B cell (primary cell): ENCODE measurements around the gene HIRA. TPM values are rescaled to one million over a fixed set of nuclear protein-coding genes. Genes with fewer than 3 reads are reported as not detected.

Experiments used
- ATAC-seq: fragments of 200-7000 bp; cut with Tn5 transposase; one replicate; pipeline ENCODE4 v1.10.0; 2021; ENCODE audit warnings: low read depth, mild to moderate bottlenecking, moderate number of reproducible peaks, moderate library complexity
- CTCF ChIA-PET: fragments of 350-600 bp; sonication (Branson Sonifier 250); formaldehyde crosslinking; loops from one replicate; lab custom pipeline; 2021; ENCODE audit warnings: antibody characterized with exemption, inconsistent platforms; lab: Charles Lee
- POLR2A ChIA-PET: fragments of 350-600 bp; sonication (Branson Sonifier 250); formaldehyde crosslinking; loops from one replicate; lab custom pipeline; 2021; ENCODE audit warnings: antibody characterized with exemption; lab: Charles Lee
- DNase-seq: peaks from one replicate; pipeline ENCODE4 v3.0.0; 2013
- H2AFZ ChIP-seq: 2 replicates; pipeline ENCODE4 v1.6.1; 2012; ENCODE audit warnings: mild to moderate bottlenecking, low read depth, low read length; ENCODE audit not compliant: insufficient read depth, poor library complexity, severe bottlenecking
- H3K27ac ChIP-seq, 2 donors: 1 replicate in 1 of 2; 2 replicates in 1 of 2; pipeline ENCODE4 v1.5.1; 2012 to 2013; ENCODE audit warnings: low read length in 2 of 2, mild to moderate bottlenecking in 2 of 2, moderate library complexity in 1 of 2
- H3K27me3 ChIP-seq, 4 experiments: fragments of 200-600 bp in 1 of 4; sonication (generic) in 1 of 4; replicated peaks in 1 of 4; 1 replicate in 2 of 4; 2 replicates in 2 of 4; pipeline versions ENCODE4 v1.6.1 to v1.7.0; 2013 to 2016; ENCODE audit warnings: low read length in 3 of 4, mild to moderate bottlenecking in 2 of 4, mixed read lengths in 1 of 4, moderate library complexity in 1 of 4; ENCODE audit not compliant: insufficient read depth in 4 of 4, control insufficient read depth in 3 of 4; ENCODE audit errors: control extremely low read depth in 1 of 4
- H3K36me3 ChIP-seq, 2 experiments: replicated peaks in 1 of 2; 1 replicate in 1 of 2; 2 replicates in 1 of 2; pipeline versions ENCODE4 v1.6.1 to v1.7.1; 2013; ENCODE audit warnings: low read length in 1 of 2; ENCODE audit not compliant: insufficient read depth in 2 of 2, control insufficient read depth in 1 of 2; ENCODE audit errors: control extremely low read depth in 1 of 2, extremely low read depth in 1 of 2
- H3K4me1 ChIP-seq, 2 donors: fragments of 200-600 bp in 1 of 2; sonication (generic) in 1 of 2; 1 replicate in 1 of 2; 2 replicates in 1 of 2; pipeline versions ENCODE4 v1.5.1 to v1.6.1; 2013 to 2017; ENCODE audit warnings: low read length in 2 of 2; ENCODE audit not compliant: control insufficient read depth in 2 of 2, insufficient read depth in 2 of 2
- H3K4me2 ChIP-seq: replicated peaks from 2 replicates; pipeline ENCODE3; 2012; ENCODE audit warnings: mild to moderate bottlenecking, low read depth, low read length; ENCODE audit not compliant: poor library complexity, severe bottlenecking
- H3K4me3 ChIP-seq, 5 experiments: fragments of 200-600 bp in 1 of 5; sonication (generic) in 1 of 5; 1 replicate in 3 of 5; 2 replicates in 2 of 5; pipeline versions ENCODE4 v1.5.1 to v1.7.0; 2011 to 2016; ENCODE audit warnings: low read length in 4 of 5, mild to moderate bottlenecking in 4 of 5, low read depth in 2 of 5, control low read depth in 1 of 5, moderate library complexity in 1 of 5; ENCODE audit not compliant: insufficient read depth in 1 of 5; ENCODE audit errors: control extremely low read depth in 1 of 5, extremely low read depth in 1 of 5
- H3K79me2 ChIP-seq: fragments of 200-600 bp; sonication (generic); one replicate; pipeline ENCODE4 v1.6.0; 2016; ENCODE audit warnings: low read length; ENCODE audit not compliant: control insufficient read depth, insufficient read depth
- H3K9ac ChIP-seq: fragments of 200-600 bp; sonication (generic); 2 replicates; pipeline ENCODE4 v1.6.1; 2017; ENCODE audit warnings: mild to moderate bottlenecking, low read length, moderate library complexity
- H3K9me3 ChIP-seq, 3 donors: one replicate each; pipeline versions ENCODE4 v1.6.1 to v1.7.1; 2013; ENCODE audit warnings: low read length in 2 of 3; ENCODE audit not compliant: control insufficient read depth in 2 of 3, insufficient read depth in 1 of 3; ENCODE audit errors: control extremely low read depth in 1 of 3
- H4K20me1 ChIP-seq: 2 replicates; pipeline ENCODE4 v1.6.0; 2012; ENCODE audit warnings: mild to moderate bottlenecking, low read length; ENCODE audit not compliant: insufficient read depth, control insufficient read depth, poor library complexity, severe bottlenecking
- H3K27ac Mint-ChIP-seq: one replicate; pipeline ENCODE4 v1.8.0; 2021; ENCODE audit warnings: mixed read lengths
- H3K27me3 Mint-ChIP-seq: one replicate; pipeline ENCODE4 v1.8.0; 2021; ENCODE audit warnings: mixed read lengths
- H3K4me1 Mint-ChIP-seq: one replicate; pipeline ENCODE4 v1.8.0; 2021; ENCODE audit warnings: mixed read lengths
- H3K4me3 Mint-ChIP-seq: one replicate; pipeline ENCODE4 v1.8.0; 2021; ENCODE audit warnings: mixed read lengths
- H3K9me3 Mint-ChIP-seq: one replicate; pipeline ENCODE4 v1.8.0; 2022; ENCODE audit warnings: mixed read lengths; ENCODE audit not compliant: insufficient read depth
- CTCF ChIP-seq: fragments of 200-600 bp; IDR thresholded peaks from one replicate; pipeline ENCODE4 v1.8.0; 2022; ENCODE audit warnings: antibody characterized with exemption, mild to moderate bottlenecking
- EZH2 ChIP-seq: IDR thresholded peaks from 2 replicates; pipeline ENCODE4 v1.6.1; 2012; ENCODE audit warnings: borderline replicate concordance, low read depth, mild to moderate bottlenecking, moderate library complexity, low read length; ENCODE audit not compliant: insufficient read depth, poor library complexity, severe bottlenecking
- intact Hi-C: fragments of 100-400 bp; cut with micrococcal nuclease; formaldehyde crosslinking; loops from one replicate; pipeline ENCODE4 v1.10.0; 2022
- polyA plus RNA-seq: library from polyadenylated mRNA; depleted of rRNA; stranded (reverse); fragments of >200 nt; gene quantifications from 2 replicates; pipeline ENCODE4 v1.2.3, GENCODE V29; 2012
- total RNA-seq, 2 donors: library from RNA; stranded (reverse); fragments of 120-200 nt in 1 of 2; gene quantifications; 1 replicate in 1 of 2; 2 replicates in 1 of 2; pipeline versions ENCODE4 v1.2.3 to v1.2.4, GENCODE V29; 2013 to 2022

HIRA gene
- total and polyA plus RNA-seq, 2 donors (not counting 1 experiment from before 2014, with no cell fraction given) = 28.3 to 34.5 TPM

DNA sequence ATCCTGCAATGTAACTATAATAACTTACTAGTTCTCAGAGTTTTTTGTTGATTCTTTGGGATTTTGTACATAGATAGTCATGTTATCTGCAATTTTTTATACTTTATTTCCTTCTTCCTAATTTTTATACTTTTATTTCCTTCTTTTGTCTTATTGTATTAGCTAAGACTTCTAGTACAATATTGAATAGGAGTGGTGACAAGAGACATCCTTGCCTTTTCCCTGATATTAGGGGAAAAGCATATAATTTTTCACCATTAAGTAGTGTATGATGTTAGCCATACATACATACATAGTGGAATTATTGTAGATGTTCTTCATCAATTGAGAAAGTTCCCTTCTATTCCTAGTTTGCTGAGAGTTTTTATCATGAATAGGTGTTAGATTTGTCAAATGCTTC, 112.3 kb downstream of the HIRA start:
- H3K27me3 Mint-ChIP-seq = no peaks in the 10 kb centered on the region
- H3K9me3 ChIP-seq = peaks cover 9 to 41% (median 33%) of the 10 kb centered on the region in 3 donors
- H3K36me3 ChIP-seq = no peaks in the 10 kb centered on the region
- no peak overlapping the region for H3K4me2 ChIP-seq
- H3K4me1 ChIP-seq = no peaks in the 10 kb centered on the region
- H3K27ac Mint-ChIP-seq = no peak overlapping the region
- no peak for TF ChIP-seq EZH2
- TF ChIP-seq CTCF = no peak
- no peaks in the 10 kb centered on the region for H3K4me1 Mint-ChIP-seq
- ChIA-PET POLR2A (no interaction called here), CTCF (no interaction called here)
- intact Hi-C loops = no loop called here
- H3K4me3 ChIP-seq = no peak overlapping the region
- no peak overlapping the region for H3K9ac ChIP-seq
- no peak overlapping the region for H3K4me3 Mint-ChIP-seq
- DNase-seq (no peak), ATAC-seq (no peak)
- H3K79me2 ChIP-seq = no peaks in the 10 kb centered on the region
- no peak overlapping the region for H3K27ac ChIP-seq
- H2AFZ ChIP-seq = no peak overlapping the region
- H3K27me3 ChIP-seq = no peaks in the 10 kb centered on the region
- no peaks in the 10 kb centered on the region for H4K20me1 ChIP-seq
- H3K9me3 Mint-ChIP-seq = peaks cover 3% of the 10 kb centered on the region

DNA sequence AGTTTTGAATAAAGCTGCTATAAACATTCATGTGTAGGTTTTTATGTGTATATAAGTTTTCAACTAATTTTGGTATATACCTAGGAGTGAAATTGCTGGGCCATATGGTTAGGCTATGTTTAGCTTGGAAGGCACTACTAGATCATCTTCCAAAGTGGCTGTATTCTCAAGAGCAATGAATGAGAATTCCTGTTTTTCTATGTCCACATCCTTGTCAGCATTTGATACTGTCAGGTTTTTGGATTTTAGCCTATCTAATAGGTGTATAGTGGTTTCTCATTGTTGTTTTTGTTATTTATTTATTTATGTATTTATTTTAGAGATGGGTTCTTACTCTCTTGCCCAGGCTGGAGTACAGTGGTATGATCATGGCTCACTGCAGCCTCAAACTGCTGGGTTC, 113.7 kb downstream of the HIRA start:
- Histone ChIP-seq H4K20me1 (no peaks in the 10 kb centered on the region), H3K9me3 (peaks cover 8 to 36% (median 35%) of the 10 kb centered on the region in 3 donors), H3K4me3 (no peak overlapping the region), H2AFZ (no peak overlapping the region), H3K27me3 (no peaks in the 10 kb centered on the region), H3K9ac (no peak overlapping the region), H3K4me2 (no peak overlapping the region), H3K79me2 (no peaks in the 10 kb centered on the region), H3K36me3 (no peaks in the 10 kb centered on the region), H3K27ac (no peak overlapping the region), H3K4me1 (no peaks in the 10 kb centered on the region)
- Mint-ChIP-seq H3K4me3 (no peak overlapping the region), H3K9me3 (peaks cover 3% of the 10 kb centered on the region), H3K27ac (no peak overlapping the region), H3K4me1 (no peaks in the 10 kb centered on the region), H3K27me3 (no peaks in the 10 kb centered on the region)
- DNase-seq = no peak
- no peak for ATAC-seq
- TF ChIP-seq EZH2 (no peak), CTCF (no peak)
- intact Hi-C loops = no loop called here
- ChIA-PET POLR2A (no interaction called here), CTCF (no interaction called here)
